ENCODE measurements around the gene SAMD10.
"Not testable (repeated sequence)": the region's sequence is repeated elsewhere in the genome, so short reads cannot be mapped to it uniquely, and the experiment has no call there.

DNA sequence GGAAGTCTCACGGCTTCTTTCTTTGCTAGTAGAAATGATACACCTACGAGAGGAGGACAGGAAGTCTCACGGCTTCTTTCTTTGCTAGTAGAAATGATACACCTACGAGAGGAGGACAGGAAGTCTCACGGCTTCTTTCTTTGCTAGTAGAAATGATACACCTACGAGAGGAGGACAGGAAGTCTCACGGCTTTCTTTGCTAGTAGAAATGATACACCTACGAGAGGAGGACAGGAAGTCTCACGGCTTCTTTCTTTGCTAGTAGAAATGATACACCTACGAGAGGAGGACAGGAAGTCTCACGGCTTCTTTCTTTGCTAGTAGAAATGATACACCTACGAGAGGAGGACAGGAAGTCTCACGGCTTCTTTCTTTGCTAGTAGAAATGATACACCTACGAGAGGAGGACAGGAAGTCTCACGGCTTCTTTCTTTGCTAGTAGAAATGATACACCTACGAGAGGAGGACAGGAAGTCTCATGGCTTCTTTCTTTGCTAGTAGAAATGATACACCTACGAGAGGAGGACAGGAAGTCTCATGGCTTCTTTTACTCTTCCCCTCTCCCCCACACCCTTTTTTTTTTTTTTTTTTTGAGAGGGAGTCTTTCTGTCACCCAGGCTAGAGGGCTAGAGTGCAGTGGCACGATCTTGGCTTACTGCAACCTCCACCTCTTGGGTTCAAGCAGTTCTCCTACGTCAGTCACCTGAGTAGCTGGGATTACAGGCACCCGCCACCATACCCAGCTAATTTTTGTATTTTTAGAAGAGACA is 33.1 kb upstream of the SAMD10 start:
- TF ChIP-seq, protein P1, sequence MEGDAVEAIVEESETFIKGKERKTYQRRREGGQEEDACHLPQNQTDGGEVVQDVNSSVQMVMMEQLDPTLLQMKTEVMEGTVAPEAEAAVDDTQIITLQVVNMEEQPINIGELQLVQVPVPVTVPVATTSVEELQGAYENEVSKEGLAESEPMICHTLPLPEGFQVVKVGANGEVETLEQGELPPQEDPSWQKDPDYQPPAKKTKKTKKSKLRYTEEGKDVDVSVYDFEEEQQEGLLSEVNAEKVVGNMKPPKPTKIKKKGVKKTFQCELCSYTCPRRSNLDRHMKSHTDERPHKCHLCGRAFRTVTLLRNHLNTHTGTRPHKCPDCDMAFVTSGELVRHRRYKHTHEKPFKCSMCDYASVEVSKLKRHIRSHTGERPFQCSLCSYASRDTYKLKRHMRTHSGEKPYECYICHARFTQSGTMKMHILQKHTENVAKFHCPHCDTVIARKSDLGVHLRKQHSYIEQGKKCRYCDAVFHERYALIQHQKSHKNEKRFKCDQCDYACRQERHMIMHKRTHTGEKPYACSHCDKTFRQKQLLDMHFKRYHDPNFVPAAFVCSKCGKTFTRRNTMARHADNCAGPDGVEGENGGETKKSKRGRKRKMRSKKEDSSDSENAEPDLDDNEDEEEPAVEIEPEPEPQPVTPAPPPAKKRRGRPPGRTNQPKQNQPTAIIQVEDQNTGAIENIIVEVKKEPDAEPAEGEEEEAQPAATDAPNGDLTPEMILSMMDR (IDR thresholded peaks at IDR 0.05; ENCODE audit: low read length) = not testable (repeated sequence)
- not testable (repeated sequence) for TF ChIP-seq EZH2 (IDR thresholded peaks at IDR 0.05; ENCODE audit: borderline replicate concordance, low read length)
